HG03280 (cell line): ENCODE measurements around the gene YPEL3.

ENCODE experiments used
- ATAC-seq: cut with Tn5 transposase; IDR thresholded peaks from one replicate; pipeline ENCODE4 v1.9.1; 2021; ENCODE audit warnings: mild to moderate bottlenecking, moderate library complexity; ENCODE audit not compliant: unreplicated experiment

YPEL3 gene

DNA sequence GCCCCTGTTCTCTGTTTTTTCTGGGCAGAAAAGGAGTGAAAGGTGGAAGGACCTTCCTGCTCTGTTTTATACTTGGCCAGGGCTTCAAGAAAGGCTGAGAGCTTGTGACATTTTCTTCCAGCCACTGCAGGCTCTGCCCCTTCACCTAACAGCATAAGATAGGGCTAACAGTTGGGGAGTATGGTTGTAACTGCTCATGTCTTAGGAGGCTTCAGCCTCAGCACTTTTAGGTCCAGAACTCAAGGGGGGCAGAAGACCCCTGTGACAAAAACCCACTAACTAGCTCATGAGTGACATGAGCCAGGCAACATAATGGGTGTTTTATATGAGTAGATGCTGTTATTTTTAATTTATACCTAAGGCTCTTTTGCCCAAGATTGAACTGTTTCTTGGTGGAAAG, 25.5 kb downstream of the YPEL3 start:
- ATAC-seq = no peak

DNA sequence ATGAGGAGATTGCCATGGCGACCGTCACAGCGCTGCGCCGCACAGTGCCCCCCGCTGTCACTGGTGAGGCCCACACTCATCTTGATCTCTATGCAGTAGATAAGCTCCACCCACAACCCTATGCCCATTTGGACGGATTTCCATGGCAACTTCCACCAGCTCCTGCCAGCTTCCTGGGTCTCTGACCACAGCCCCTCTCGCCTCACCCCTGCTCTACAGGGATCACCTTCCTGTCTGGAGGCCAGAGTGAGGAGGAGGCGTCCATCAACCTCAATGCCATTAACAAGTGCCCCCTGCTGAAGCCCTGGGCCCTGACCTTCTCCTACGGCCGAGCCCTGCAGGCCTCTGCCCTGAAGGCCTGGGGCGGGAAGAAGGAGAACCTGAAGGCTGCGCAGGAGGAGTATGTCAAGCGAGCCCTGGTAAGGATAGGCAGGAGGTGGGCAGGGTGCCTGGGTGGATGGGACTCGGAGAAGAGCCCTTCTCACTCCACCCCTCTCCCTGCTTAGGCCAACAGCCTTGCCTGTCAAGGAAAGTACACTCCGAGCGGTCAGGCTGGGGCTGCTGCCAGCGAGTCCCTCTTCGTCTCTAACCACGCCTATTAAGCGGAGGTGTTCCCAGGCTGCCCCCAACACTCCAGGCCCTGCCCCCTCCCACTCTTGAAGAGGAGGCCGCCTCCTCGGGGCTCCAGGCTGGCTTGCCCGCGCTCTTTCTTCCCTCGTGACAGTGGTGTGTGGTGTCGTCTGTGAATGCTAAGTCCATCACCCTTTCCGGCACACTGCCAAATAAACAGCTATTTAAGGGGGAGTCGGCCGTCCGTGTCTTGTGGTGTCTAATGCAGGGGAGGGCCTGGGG, 26.2 kb downstream of the YPEL3 start:
- no peak for ATAC-seq

DNA sequence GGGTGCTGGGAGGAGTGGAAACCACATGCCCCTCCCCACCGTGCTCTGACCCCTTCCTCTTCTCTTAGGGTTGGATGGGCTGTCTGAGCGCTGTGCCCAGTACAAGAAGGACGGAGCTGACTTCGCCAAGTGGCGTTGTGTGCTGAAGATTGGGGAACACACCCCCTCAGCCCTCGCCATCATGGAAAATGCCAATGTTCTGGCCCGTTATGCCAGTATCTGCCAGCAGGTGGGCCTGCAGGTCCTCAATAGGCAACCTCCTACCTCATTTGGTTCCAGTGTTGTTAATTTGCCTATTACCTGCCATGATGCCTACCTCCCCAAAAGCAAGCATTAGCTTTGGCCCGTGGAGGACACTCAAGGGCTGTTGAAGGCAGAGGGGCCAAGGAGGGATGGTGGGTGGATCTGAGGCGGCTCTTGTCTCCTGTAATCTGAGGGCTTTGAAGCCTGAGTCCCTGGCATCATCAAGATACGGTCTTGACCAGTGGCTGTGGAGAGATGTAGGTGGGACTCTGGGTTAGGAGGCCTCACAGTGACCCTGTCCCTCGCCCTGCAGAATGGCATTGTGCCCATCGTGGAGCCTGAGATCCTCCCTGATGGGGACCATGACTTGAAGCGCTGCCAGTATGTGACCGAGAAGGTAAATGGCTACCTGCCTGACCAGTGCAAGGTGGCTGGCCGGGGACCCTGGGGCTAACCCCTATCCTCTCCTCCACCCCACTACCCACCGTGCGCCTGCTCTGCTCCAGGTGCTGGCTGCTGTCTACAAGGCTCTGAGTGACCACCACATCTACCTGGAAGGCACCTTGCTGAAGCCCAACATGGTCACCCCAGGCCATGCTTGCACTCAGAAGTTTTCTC, 27.0 kb downstream of the YPEL3 start:
- no peak for ATAC-seq

DNA sequence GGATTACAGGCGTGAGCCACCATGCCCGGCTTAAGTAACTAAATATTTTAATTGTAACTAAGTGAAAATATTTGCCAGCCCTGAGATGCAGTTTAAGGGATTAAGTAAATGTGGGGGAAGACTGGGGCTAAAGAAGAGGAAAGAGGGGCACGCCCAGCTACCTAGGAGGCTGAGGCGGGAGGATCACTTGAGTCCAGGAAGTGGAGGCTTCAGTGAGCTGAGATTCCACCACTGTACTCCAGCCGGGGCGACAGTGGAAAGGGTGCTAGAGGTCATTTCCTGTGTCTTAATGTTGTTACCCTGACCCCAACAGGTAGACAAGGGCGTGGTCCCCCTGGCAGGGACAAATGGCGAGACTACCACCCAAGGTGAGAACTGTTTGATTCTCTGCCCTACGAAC, 27.7 kb downstream of the YPEL3 start:
- ATAC-seq = no peak

DNA sequence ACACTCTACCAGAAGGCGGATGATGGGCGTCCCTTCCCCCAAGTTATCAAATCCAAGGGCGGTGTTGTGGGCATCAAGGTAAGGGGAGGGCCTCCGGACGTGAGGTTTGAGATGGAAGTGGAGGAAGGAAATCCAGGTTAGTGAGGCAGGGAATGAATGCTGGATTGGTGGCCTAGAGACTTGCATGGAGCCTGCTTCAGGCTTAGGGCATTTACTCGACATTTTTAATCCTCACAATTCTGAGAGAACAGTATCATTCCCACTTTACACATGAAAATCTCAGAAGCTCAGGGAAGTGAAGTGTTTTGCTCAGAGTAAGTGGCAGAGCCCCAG, 28.5 kb downstream of the YPEL3 start:
- no peak for ATAC-seq

DNA sequence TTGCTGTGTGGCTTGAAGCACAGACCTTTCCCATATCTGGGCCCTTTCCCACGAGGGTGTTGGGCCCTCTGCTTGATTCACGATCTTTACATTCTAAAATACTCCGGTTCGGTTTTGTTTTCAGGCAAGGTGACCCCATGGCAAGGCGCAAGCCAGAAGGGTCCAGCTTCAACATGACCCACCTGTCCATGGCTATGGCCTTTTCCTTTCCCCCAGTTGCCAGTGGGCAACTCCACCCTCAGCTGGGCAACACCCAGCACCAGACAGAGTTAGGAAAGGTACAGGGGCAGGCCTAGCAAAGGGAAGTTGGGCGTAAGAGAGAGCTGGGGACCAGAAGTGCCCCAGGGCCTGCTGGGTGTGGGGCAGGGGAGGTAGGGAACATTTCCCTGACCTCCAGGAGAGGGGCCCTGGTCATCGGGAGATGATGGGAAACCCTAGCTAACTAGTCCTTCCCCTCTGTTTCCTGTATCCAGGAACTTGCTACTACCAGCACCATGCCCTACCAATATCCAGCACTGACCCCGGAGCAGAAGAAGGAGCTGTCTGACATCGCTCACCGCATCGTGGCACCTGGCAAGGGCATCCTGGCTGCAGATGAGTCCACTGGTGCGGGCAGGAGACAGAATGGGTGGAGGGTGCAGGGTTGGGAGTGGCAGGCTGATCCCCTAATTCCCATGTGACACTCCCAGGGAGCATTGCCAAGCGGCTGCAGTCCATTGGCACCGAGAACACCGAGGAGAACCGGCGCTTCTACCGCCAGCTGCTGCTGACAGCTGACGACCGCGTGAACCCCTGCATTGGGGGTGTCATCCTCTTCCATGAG, 29.0 kb downstream of the YPEL3 start:
- ATAC-seq = no peak

DNA sequence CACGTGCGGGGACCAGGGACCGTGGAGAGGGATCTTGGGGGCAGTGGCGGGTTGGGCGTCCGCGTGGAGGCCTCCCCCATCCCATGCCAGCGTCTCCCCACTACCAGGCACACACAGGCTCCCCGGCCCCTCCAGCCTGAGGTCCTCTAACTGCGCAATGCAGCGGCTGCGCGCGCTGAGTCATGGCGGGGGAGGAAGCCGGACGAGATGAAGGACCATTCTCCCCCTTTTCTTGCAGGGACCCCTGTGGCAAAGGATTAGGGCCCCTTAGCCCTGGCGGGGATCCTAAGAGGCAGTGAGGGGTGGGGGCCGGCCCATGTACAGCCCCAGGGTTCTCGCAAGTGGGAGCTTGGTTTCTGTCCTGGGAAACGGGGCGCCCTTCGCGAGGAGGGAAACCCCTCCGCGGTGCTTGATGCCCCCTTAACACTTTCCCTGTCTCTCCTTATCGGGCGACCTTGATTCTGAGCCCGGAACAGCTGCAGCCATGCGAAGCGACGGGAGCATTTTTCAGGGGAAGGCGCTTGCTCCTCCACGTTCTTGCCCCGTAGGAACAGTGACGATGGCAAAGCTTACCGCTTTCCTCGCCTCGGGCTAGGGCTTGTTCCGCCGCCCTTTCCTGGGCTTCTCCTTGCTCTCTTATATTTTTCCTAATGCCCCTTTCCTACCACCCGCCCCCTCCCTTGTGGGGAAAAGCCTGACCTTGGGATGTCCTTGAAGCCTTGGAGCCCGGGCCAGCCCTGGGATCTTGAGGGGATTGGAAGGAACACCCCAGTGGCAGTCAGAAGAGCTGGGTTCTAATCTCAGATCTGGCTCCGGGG, 29.9 kb downstream of the YPEL3 start:
- ATAC-seq = no peak

DNA sequence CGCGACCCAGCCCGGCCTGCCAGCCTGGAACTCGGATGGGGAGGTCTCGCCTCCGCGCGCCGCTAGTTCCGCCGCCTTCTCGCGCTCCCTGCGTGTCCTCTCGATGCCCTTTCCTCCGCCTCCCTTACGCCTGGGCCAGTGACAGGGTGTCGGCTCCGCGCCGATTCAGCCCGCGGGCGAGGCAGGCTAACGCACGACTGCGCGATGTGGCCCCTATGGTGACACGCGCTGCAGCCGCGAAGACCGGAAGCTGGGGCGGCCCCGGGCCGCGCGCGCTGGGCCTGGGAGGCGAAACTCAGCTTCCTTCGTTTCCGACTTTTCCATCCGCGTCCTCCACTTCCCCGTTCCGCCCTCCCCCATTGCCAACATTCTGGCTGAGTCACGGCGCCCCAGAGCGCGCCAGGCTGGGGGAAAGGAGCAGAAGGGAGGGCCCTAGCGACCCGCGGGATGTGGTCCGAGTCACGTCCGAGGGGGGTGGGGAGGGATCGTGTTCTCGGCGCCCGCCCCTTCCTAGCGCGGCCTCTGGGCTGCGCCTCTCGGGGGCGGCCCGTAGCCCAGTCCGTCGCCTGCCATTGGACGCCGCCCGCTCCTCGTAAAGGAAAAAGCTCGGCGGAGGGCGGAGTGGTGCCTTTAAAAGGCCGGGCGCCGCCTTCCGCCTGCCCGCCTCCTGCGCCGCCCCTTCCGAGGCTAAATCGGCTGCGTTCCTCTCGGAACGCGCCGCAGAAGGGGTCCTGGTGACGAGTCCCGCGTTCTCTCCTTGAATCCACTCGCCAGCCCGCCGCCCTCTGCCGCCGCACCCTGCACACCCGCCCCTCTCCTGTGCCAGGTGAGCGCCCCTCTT, 30.7 kb downstream of the YPEL3 start, which contains the start of gene ALDOA:
ALDOA (plus strand) TSS at position 659 of the 841 bp plus-strand sequence. CDS start 1,138 bp downstream, outside the sequence.
- peak; percentile 79 for ATAC-seq

DNA sequence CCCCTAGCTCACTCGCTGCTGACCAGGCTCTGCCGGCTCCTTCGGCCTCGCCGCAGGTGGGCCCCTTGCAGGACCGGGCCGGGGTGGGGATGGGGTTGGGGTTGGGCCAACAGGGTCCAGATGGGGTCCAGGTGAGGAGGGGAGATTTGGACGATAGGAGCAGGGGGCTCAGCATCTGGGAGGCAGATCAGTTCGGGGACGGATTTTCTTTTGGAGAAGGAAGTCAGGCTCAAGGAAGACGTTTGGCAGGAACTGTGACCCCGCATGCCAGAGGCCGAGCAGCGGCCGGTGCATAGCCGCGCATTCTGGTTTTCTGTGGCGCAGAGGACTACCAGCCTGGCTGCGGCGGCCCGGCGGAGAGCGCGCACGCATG, 31.3 kb downstream of the YPEL3 start:
- ATAC-seq = no peak

- no peak for ATAC-seq
Measured at GRCh38 chr16:30063893-30064728, 31.9 kb downstream of the YPEL3 start.

DNA sequence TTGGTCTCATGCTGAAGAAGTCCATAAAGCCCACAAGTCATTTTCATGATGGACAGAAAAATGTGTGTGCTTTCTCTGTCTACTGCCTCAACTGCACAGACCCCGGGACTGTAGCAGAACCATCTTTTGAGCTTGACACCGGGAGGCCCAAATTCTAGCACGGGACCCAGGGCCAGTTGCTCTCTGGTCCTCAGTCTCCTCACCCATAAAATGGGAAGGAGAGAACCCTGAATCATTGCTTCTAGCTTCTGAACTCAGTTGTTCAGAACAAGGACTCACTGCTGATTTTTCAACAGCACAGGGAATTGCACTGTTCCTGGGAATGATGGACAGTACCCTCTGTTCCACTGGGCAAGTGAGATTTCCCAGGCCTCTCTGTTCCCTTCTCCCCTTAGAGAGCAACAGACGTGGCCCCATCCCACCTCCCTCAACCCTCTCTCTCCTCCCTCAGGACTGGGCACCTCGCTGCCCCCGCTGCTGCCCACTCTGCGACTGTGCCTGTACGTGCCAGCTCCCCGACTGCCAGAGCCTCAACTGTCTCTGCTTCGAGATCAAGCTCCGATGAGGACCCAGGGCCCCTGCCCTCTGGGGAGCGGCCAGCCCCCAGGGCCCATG, 32.6 kb downstream of the YPEL3 start:
- ATAC-seq = no peak

DNA sequence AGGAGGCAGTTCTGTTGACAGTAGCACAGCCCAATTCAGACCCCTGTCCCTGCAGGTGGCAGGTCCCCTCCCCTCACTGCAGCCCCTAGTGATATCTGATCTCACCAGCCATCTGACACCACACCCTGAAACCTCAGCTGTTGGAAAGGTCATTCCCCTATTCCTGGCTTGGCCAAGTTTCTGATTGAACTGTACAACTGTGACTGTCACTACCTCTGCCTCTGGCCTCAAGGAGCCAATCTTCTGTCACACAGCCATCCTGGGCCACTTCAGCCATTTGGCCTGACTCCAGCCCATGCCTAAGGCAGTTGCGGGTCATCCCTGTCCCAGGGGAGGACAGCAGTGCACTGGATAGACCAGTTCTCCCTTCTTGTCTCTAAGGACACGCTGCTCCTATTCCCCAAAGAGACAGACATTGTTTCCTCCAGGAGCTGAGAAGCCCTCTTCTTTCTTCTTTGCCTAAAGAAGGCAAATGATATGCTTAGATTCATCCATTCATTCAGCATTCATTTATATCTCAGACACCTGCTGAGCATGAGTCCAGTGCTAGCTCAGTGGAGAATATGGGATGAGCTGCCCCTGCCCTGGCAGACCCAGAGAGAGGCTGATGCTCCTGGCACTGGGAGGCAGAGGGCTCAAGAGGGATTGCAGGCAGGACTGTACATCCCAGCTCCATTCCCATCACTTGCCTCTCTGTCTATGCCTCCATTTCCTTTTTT, 35.0 kb downstream of the YPEL3 start:
- no peak for ATAC-seq

DNA sequence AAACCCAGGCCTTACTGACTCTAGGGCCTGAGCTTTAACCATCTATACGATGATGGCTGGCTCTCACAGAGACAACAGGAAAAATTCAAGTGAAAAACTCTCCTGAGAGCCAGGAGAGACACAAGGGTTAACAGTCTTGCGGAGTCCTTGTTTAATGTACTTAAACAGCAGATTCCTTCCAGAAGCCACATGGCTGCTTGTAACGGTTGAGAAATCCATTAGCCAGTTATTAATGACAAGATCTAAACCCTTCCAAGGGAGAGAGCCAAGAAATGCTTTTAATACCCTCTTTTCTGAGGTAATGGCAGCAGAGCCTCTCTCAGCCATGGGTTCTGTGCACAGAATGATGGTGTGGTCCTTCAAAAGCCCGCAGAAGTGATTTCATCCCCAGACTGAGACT, 35.7 kb downstream of the YPEL3 start:
- no peak for ATAC-seq

DNA sequence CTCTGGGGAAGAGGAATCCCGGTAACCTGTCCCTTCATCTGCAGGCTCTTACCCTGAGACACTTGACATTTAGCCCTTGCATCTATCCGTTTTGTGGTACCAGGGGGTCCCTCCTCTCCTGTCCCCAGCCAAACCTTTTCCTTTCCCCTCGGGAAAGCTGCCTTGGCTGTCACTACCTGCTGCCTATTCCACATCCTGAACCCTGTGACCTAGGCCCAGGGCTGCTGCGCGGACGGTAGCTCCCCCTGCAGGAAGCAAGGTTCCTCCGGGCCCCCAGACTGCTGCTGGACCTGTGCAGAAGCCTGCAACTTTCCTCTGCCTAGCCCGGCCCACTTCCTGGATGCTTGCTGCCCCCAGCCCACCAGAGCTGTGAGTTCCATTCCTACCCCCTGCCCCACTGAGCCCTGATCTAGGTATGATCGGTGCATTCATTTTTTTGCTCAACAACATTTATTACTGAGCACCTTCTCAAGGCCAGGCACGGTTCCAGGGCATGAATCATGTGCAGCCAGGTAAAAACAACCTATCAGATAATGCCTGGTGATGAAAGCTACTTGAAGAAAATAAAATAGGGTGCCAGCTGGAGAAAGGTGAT, 41.0 kb downstream of the YPEL3 start:
- no peak for ATAC-seq

GRCh38 chr16:30054451-30054850, 41.6 kb downstream of the YPEL3 start:
- no peak for ATAC-seq

DNA sequence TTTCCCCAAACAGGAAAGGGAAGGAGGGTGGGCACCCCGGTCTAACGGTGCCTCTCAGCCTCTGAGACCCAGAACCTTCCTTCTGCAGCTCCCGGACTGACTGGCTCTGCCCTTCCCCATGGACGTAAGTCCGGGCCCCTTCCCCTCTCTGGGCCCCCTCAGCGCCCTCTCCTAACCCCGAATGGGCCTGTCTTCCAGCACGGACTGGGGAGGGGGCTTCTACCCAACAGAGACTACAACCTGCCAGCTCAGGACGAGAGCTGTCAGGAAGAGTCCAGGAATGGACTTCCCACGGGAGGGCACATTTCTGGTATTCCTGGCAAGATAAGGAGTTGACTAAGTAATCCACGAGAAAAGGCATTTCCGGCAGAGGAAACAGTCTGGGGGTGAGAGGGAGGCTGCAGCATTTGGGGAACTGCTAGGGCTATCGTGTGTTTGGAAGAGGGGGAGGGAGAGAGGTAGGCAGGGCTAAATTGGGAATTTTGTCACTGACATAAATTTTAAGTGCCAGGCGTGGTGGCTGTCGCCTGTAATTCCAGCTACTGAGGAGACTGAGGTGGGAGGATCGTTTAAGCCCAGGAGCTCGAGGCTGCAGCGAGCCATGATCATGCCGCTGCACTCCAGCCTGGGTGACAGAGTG, 42.5 kb downstream of the YPEL3 start:
- ATAC-seq = no peak
